HL-60 (cell line): ENCODE results near the gene GRID1.

Experiments
- POLR2AphosphoS5 ChIP-seq: IDR thresholded peaks from 2 replicates; pipeline ENCODE4 v1.6.1; 2012; ENCODE audit warnings: low read depth
- REST ChIP-seq: IDR thresholded peaks from 2 replicates; pipeline ENCODE4 v1.6.1; 2012; ENCODE audit warnings: low read depth; ENCODE audit not compliant: insufficient replicate concordance
- SPI1 ChIP-seq: IDR thresholded peaks from 2 replicates; pipeline ENCODE4 v1.6.1; 2012; ENCODE audit warnings: low read depth, mild to moderate bottlenecking, borderline replicate concordance
- TF ChIP-seq, protein P1 (sequence below): IDR thresholded peaks from one replicate; pipeline ENCODE4 v1.5.1; 2011; ENCODE audit warnings: low read length, control low read depth, inconsistent platforms; ENCODE audit not compliant: insufficient read depth

DNA sequence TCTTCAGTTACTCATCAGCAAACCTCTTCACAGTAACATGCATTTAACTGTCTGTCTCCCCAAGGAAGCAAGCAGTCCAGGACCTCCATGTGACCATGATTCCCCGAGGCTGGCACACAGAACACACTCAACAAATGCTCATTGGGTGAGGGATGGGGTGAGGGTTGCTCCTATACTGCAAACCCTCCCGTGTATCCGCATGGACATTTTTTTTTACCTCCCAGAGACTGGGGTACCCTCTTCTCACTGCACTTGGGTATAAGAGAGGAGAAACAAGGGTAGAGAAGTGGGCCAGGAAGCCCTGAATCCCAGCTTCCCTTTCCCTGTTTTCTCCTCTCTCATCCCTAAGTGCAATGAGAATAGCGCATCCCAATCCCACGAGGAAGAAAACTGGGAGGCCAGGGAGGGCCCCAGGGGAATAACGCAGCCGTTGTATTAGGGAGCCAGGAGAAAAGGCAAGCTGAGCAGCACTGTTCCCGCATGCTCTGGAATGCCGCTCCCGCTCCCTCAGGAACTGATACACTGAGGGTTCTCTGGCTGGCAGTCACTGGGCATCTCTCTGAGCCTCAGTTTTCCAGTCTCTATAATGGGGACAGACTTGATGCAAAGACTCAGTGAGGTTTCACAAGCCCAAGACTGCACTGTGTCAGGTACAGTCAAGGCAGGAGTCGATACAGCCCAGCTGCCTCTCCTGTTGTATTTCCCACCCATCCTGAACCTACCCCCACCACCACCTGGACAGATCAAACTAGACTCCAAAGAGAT is 134.6 kb downstream of the GRID1 start:
- TF ChIP-seq, protein P1, sequence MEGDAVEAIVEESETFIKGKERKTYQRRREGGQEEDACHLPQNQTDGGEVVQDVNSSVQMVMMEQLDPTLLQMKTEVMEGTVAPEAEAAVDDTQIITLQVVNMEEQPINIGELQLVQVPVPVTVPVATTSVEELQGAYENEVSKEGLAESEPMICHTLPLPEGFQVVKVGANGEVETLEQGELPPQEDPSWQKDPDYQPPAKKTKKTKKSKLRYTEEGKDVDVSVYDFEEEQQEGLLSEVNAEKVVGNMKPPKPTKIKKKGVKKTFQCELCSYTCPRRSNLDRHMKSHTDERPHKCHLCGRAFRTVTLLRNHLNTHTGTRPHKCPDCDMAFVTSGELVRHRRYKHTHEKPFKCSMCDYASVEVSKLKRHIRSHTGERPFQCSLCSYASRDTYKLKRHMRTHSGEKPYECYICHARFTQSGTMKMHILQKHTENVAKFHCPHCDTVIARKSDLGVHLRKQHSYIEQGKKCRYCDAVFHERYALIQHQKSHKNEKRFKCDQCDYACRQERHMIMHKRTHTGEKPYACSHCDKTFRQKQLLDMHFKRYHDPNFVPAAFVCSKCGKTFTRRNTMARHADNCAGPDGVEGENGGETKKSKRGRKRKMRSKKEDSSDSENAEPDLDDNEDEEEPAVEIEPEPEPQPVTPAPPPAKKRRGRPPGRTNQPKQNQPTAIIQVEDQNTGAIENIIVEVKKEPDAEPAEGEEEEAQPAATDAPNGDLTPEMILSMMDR, result no peak
- TF ChIP-seq POLR2AphosphoS5, result no peak
- TF ChIP-seq REST, result no peak
- TF ChIP-seq SPI1, result no peak
